ENCODE data around the gene SURF2.
A peak's percentile ranks its signal among the peaks of the same experiment; 100 is the strongest.
"Not testable (repeated sequence)": the region's sequence is repeated elsewhere in the genome, so short reads cannot be mapped to it uniquely, and the experiment has no call there.

Gene SURF2

GRCh38 chr9:133368249-133368881 is 12.0 kb downstream of the SURF2 start:
- H3K9me3 ChIP-seq (ENCODE audit: control insufficient read depth, insufficient read depth, low read length): no peaks in the 10 kb centered on the region
- H3K4me3 ChIP-seq (ENCODE audit: low read length): no peak overlapping the region
- H3K27ac ChIP-seq (ENCODE audit: low read length): no peak overlapping the region
- no peaks in the 10 kb centered on the region for H3K27me3 ChIP-seq (ENCODE audit: control insufficient read depth, insufficient read depth, low read length)
- H3K36me3 ChIP-seq (ENCODE audit: control insufficient read depth, insufficient read depth, low read length): peaks cover 28% of the 10 kb centered on the region
- no CpG with 5 or more reads among the region's 18 CpGs for WGBS (ENCODE audit: insufficient coverage, insufficient read length)
- DNase-seq (ENCODE audit: low read depth, low spot score): no peak
- no peaks in the 10 kb centered on the region for H3K4me1 ChIP-seq (ENCODE audit: control insufficient read depth, insufficient read depth, low read length)

GRCh38 chr9:133369422-133369821 is 13.1 kb downstream of the SURF2 start:
- Histone ChIP-seq H3K27ac (ENCODE audit: low read length) (no peak overlapping the region), H3K27me3 (ENCODE audit: control insufficient read depth, insufficient read depth, low read length) (no peaks in the 10 kb centered on the region), H3K4me1 (ENCODE audit: control insufficient read depth, insufficient read depth, low read length) (no peaks in the 10 kb centered on the region), H3K9me3 (ENCODE audit: control insufficient read depth, insufficient read depth, low read length) (no peaks in the 10 kb centered on the region), H3K36me3 (ENCODE audit: control insufficient read depth, insufficient read depth, low read length) (peaks cover 27% of the 10 kb centered on the region), H3K4me3 (ENCODE audit: low read length) (no peak overlapping the region)
- no CpG with 5 or more reads among the region's 6 CpGs for WGBS (ENCODE audit: insufficient coverage, insufficient read length)
- DNase-seq (ENCODE audit: low read depth, low spot score): no peak

- DNase-seq (ENCODE audit: low read depth, low spot score): no peak
- no peak overlapping the region for H3K4me3 ChIP-seq (ENCODE audit: low read length)
- no CpG with 5 or more reads among the region's 7 CpGs for WGBS (ENCODE audit: insufficient coverage, insufficient read length)
- H3K27me3 ChIP-seq (ENCODE audit: control insufficient read depth, insufficient read depth, low read length): no peaks in the 10 kb centered on the region
- H3K27ac ChIP-seq (ENCODE audit: low read length): no peak overlapping the region
- no peaks in the 10 kb centered on the region for H3K9me3 ChIP-seq (ENCODE audit: control insufficient read depth, insufficient read depth, low read length)
- no peaks in the 10 kb centered on the region for H3K4me1 ChIP-seq (ENCODE audit: control insufficient read depth, insufficient read depth, low read length)
- peaks cover 24% of the 10 kb centered on the region for H3K36me3 ChIP-seq (ENCODE audit: control insufficient read depth, insufficient read depth, low read length)
Observed at GRCh38 chr9:133369933-133370332, 13.6 kb downstream of the SURF2 start.

DNA sequence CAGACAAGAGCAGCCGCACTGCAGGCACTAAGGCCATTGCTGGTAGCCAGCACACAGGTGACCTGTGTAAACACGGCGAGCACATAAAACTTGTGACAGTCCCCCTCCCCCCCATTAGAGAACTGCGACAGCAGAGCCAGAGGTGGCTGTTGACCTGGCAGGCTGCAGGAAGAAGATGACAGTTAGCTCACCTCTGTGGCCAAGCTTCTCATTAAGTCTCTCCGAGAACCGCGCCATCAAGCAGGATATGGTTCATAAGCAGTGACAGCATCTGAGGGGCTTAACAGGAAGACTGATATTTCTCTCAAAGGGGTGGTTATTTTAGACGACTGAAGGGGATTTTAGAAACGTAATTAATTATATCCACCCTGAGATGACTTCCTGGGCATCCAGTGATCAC is 14.3 kb downstream of the SURF2 start:
- Histone ChIP-seq H3K4me3 (ENCODE audit: low read length) (no peak overlapping the region), H3K4me1 (ENCODE audit: control insufficient read depth, insufficient read depth, low read length) (no peaks in the 10 kb centered on the region), H3K27ac (ENCODE audit: low read length) (no peak overlapping the region), H3K9me3 (ENCODE audit: control insufficient read depth, insufficient read depth, low read length) (no peaks in the 10 kb centered on the region), H3K27me3 (ENCODE audit: control insufficient read depth, insufficient read depth, low read length) (no peaks in the 10 kb centered on the region), H3K36me3 (ENCODE audit: control insufficient read depth, insufficient read depth, low read length) (peaks cover 23% of the 10 kb centered on the region)
- no CpG with 5 or more reads among the region's 9 CpGs for WGBS (ENCODE audit: insufficient coverage, insufficient read length)
- DNase-seq (ENCODE audit: low read depth, low spot score): no peak

DNA sequence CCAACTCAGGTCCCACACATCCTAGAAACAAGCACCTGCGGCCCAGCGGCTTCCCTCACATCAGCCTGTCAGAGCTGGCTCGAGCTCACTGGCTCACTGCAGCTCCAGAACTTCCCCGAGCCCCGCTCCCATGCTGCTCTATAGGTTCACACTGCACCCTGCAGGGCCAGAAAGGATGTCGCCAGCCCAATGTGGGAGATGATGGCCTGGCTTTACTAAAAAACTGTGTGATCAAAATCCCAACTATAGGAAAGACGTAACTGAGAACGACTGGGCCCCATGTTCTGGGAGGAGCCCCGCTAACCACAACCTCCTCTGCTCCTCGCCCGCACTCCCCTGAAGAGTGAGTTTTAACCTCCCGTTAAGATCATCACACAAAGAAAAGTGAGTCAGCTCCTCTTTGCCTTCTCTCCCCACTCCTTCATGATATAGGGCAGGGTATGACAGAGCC is 14.9 kb downstream of the SURF2 start:
- H3K27me3 ChIP-seq (ENCODE audit: control insufficient read depth, insufficient read depth, low read length): no peaks in the 10 kb centered on the region
- H3K27ac ChIP-seq (ENCODE audit: low read length): no peak overlapping the region
- no peaks in the 10 kb centered on the region for H3K4me1 ChIP-seq (ENCODE audit: control insufficient read depth, insufficient read depth, low read length)
- H3K9me3 ChIP-seq (ENCODE audit: control insufficient read depth, insufficient read depth, low read length): no peaks in the 10 kb centered on the region
- H3K36me3 ChIP-seq (ENCODE audit: control insufficient read depth, insufficient read depth, low read length): peaks cover 17% of the 10 kb centered on the region
- WGBS (ENCODE audit: insufficient coverage, insufficient read length): no CpG with 5 or more reads among the region's 12 CpGs
- no peak for DNase-seq (ENCODE audit: low read depth, low spot score)
- H3K4me3 ChIP-seq (ENCODE audit: low read length): no peak overlapping the region

DNA sequence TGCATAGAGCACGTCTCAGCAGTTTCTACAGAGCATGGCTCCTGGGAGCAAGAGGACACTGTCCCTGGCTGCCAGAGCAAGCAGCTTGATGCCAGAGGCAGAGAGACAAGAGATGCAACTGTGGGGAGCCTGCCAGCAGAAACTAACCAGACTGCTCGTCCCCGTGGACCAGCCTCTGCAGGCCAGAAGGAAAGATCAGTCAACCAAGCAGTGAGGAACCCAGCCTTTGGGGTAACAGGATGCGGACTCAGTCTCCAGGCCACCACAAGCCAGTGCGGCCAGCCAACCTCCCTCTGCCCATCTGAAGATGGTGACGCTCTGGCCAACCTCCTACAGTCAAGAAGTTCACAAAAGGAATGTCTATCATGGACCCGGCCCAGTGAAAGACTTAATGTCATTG is 15.8 kb downstream of the SURF2 start:
- H3K27ac ChIP-seq (ENCODE audit: low read length): no peak overlapping the region
- peaks cover 12% of the 10 kb centered on the region for H3K36me3 ChIP-seq (ENCODE audit: control insufficient read depth, insufficient read depth, low read length)

GRCh38 chr9:133374612-133375115 is 18.3 kb downstream of the SURF2 start:
- Histone ChIP-seq H3K9me3 (ENCODE audit: control insufficient read depth, insufficient read depth, low read length) (no peaks in the 10 kb centered on the region; the same call in 1 of the 2 replicates), H3K4me3 (ENCODE audit: low read length) (peak overlapping the region; percentile 76; the same call in 1 of the 2 replicates), H3K36me3 (ENCODE audit: control insufficient read depth, insufficient read depth, low read length) (peaks cover 4% of the 10 kb centered on the region; the same call in 1 of the 2 replicates), H3K4me1 (ENCODE audit: control insufficient read depth, insufficient read depth, low read length) (no peaks in the 10 kb centered on the region), H3K27ac (ENCODE audit: low read length) (no peak overlapping the region), H3K27me3 (ENCODE audit: control insufficient read depth, insufficient read depth, low read length) (no peaks in the 10 kb centered on the region)
- WGBS (ENCODE audit: insufficient coverage, insufficient read length): no CpG with 5 or more reads among the region's 12 CpGs
- no peak for DNase-seq (ENCODE audit: low read depth, low spot score)

More for the DNA sequence above, 15.8 kb downstream of the SURF2 start:
- H3K4me3 ChIP-seq (ENCODE audit: low read length): no peak overlapping the region
- no CpG with 5 or more reads among the region's 7 CpGs for WGBS (ENCODE audit: insufficient coverage, insufficient read length)
- H3K9me3 ChIP-seq (ENCODE audit: control insufficient read depth, insufficient read depth, low read length): no peaks in the 10 kb centered on the region
- DNase-seq (ENCODE audit: low read depth, low spot score): no peak
- no peaks in the 10 kb centered on the region for H3K4me1 ChIP-seq (ENCODE audit: control insufficient read depth, insufficient read depth, low read length)
- H3K27me3 ChIP-seq (ENCODE audit: control insufficient read depth, insufficient read depth, low read length): no peaks in the 10 kb centered on the region

- H3K4me1 ChIP-seq (ENCODE audit: control insufficient read depth, insufficient read depth, low read length): no peaks in the 10 kb centered on the region
- no peak for DNase-seq (ENCODE audit: low read depth, low spot score)
- H3K27ac ChIP-seq (ENCODE audit: low read length): no peak overlapping the region
- H3K27me3 ChIP-seq (ENCODE audit: control insufficient read depth, insufficient read depth, low read length): no peaks in the 10 kb centered on the region
- peaks cover 4% of the 10 kb centered on the region; the same call in 1 of the 2 replicates for H3K36me3 ChIP-seq (ENCODE audit: control insufficient read depth, insufficient read depth, low read length)
- H3K4me3 ChIP-seq (ENCODE audit: low read length): peak overlapping the region; percentile 76
- no peaks in the 10 kb centered on the region; the same call in 1 of the 2 replicates for H3K9me3 ChIP-seq (ENCODE audit: control insufficient read depth, insufficient read depth, low read length)
- no CpG with 5 or more reads among the region's 39 CpGs for WGBS (ENCODE audit: insufficient coverage, insufficient read length)
Observed at GRCh38 chr9:133375116-133375723, 18.9 kb downstream of the SURF2 start.

- Histone ChIP-seq H3K27me3 (ENCODE audit: control insufficient read depth, insufficient read depth, low read length) (no peaks in the 10 kb centered on the region), H3K36me3 (ENCODE audit: control insufficient read depth, insufficient read depth, low read length) (peaks cover 4% of the 10 kb centered on the region; the same call in 1 of the 2 replicates), H3K27ac (ENCODE audit: low read length) (no peak within 1 kb of the TSS), H3K4me1 (ENCODE audit: control insufficient read depth, insufficient read depth, low read length) (no peaks in the 10 kb centered on the region), H3K4me3 (ENCODE audit: low read length) (peak within 1 kb of the TSS; percentile 76), H3K9me3 (ENCODE audit: control insufficient read depth, insufficient read depth, low read length) (no peaks in the 10 kb centered on the region; the same call in 1 of the 2 replicates)
- peak; percentile 73 for DNase-seq (ENCODE audit: low read depth, low spot score)
- no CpG with 5 or more reads among the region's 120 CpGs for WGBS (ENCODE audit: insufficient coverage, insufficient read length)
Observed at GRCh38 chr9:133375724-133376654, 19.6 kb downstream of the SURF2 start, which contains the start of the genes STKLD1 and SURF4. TSS of gene STKLD1 (plus strand) at chr9:133376366. CDS start at chr9:133376474, 108 bp downstream. TSS of gene SURF4 (minus strand) at chr9:133376060. CDS start at chr9:133375969, 91 bp downstream.

DNA sequence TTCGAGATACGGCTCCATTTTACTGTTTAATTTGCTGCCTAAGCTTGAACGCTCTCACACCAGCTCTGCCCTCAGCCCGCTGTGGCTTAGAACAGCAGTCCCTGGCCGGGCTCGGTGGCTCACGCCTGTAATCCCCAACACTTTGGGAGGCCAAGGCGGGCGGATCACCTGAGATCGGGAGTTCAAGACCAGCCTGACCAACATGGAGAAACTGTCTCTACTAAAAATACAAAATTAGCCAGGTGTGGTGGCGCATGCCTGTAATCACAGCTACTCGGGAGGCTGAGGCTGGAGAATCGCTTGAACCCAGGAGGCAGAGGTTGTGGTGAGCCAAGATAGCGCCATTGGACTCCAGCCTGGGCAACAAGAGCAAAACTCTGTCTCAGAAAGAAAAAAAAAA is 20.9 kb downstream of the SURF2 start:
- no CpG with 5 or more reads among the region's 14 CpGs for WGBS (ENCODE audit: insufficient coverage, insufficient read length)

More for the DNA sequence above, 20.9 kb downstream of the SURF2 start:
- not testable (repeated sequence) for H3K9me3 ChIP-seq (ENCODE audit: control insufficient read depth, insufficient read depth, low read length); H3K36me3 ChIP-seq (ENCODE audit: control insufficient read depth, insufficient read depth, low read length); DNase-seq (ENCODE audit: low read depth, low spot score); H3K4me1 ChIP-seq (ENCODE audit: control insufficient read depth, insufficient read depth, low read length); H3K27me3 ChIP-seq (ENCODE audit: control insufficient read depth, insufficient read depth, low read length); H3K27ac ChIP-seq (ENCODE audit: low read length); H3K4me3 ChIP-seq (ENCODE audit: low read length)

Data from iPS DF 6.9 (cell line).